HEK293T (cell line): ENCODE measurements around the gene PAQR5.
"Not testable (repeated sequence)": the region's sequence is repeated elsewhere in the genome, so short reads cannot be mapped to it uniquely, and the experiment has no call there.

Experiments used
- CTCF ChIA-PET: fragments of 350-600 bp; formaldehyde crosslinking; extraction: SDS; loops from one replicate; lab custom pipeline; 2021; ENCODE audit warnings: antibody characterized with exemption, inconsistent platforms; lab: Yijun Ruan, JAX
- POLR2A ChIA-PET: fragments of 350-600 bp; formaldehyde crosslinking; extraction: SDS; loops from one replicate; lab custom pipeline; 2020; ENCODE audit warnings: antibody characterized with exemption, inconsistent platforms; lab: Yijun Ruan, JAX
- DNase-seq: peaks from one replicate; pipeline ENCODE4 v3.0.0; 2012; ENCODE audit warnings: mixed read lengths; ENCODE audit errors: extremely low spot score
- ARNT ChIP-seq: fragments of 450-650 bp; IDR thresholded peaks from 2 replicates; pipeline ENCODE4 v1.6.1; 2017; ENCODE audit warnings: mild to moderate bottlenecking
- BHLHE40 ChIP-seq: fragments of 450-650 bp; IDR thresholded peaks from 2 replicates; pipeline ENCODE4 v1.6.1; 2016; ENCODE audit warnings: mild to moderate bottlenecking, moderate library complexity, borderline replicate concordance
- ELF4 ChIP-seq: fragments of 450-650 bp; IDR thresholded peaks from 2 replicates; pipeline ENCODE4 v1.6.1; 2017; ENCODE audit warnings: antibody characterized with exemption
- FOXA1 ChIP-seq: fragments of 450-650 bp; IDR thresholded peaks from 2 replicates; pipeline ENCODE4 v1.6.1; 2016; ENCODE audit warnings: mild to moderate bottlenecking
- FOXK2 ChIP-seq: fragments of 450-650 bp; IDR thresholded peaks from 2 replicates; pipeline ENCODE4 v1.6.1; 2016; ENCODE audit warnings: mild to moderate bottlenecking
- FOXM1 ChIP-seq: fragments of 450-650 bp; IDR thresholded peaks from 2 replicates; pipeline ENCODE4 v1.6.1; 2017; ENCODE audit warnings: mild to moderate bottlenecking, borderline replicate concordance
- HDGF ChIP-seq: fragments of 450-650 bp; IDR thresholded peaks from 2 replicates; pipeline ENCODE4 v1.6.1; 2017; ENCODE audit warnings: antibody characterized with exemption, borderline replicate concordance
- L3MBTL2 ChIP-seq: fragments of 450-650 bp; conservative IDR thresholded peaks from 2 replicates; pipeline ENCODE4 v1.6.1; 2016; ENCODE audit warnings: mild to moderate bottlenecking
- LEF1 ChIP-seq: fragments of 450-650 bp; IDR thresholded peaks from 2 replicates; pipeline ENCODE4 v1.6.1; 2017; ENCODE audit warnings: mild to moderate bottlenecking, borderline replicate concordance
- NFRKB ChIP-seq: fragments of 450-650 bp; IDR thresholded peaks from 2 replicates; pipeline ENCODE4 v1.6.1; 2016; ENCODE audit warnings: mild to moderate bottlenecking, moderate library complexity
- PKNOX1 ChIP-seq: fragments of 450-650 bp; IDR thresholded peaks from 2 replicates; pipeline ENCODE4 v1.6.1; 2016
- SP1 ChIP-seq: fragments of 450-650 bp; IDR thresholded peaks from 2 replicates; pipeline ENCODE4 v1.6.1; 2017
- SUZ12 ChIP-seq: fragments of 450-650 bp; IDR thresholded peaks from 2 replicates; pipeline ENCODE4 v1.6.1; 2016; ENCODE audit warnings: mild to moderate bottlenecking
- TARDBP ChIP-seq: fragments of 450-650 bp; IDR thresholded peaks from 2 replicates; pipeline ENCODE4 v1.6.1; 2016
- ZNF384 ChIP-seq: fragments of 450-650 bp; IDR thresholded peaks from 2 replicates; pipeline ENCODE4 v1.6.1; 2016

The PAQR5 gene

GRCh38 chr15:69325456-69325971 is 26.8 kb downstream of the PAQR5 start:
- no peak for TF ChIP-seq HDGF
- ChIA-PET CTCF (no interaction called here), POLR2A (no interaction called here)
- DNase-seq: no peak

- TF ChIP-seq FOXM1: no peak
- TF ChIP-seq L3MBTL2: no peak
- TF ChIP-seq ARNT: no peak
- no peak for TF ChIP-seq SUZ12
- TF ChIP-seq HDGF: no peak
- POLR2A ChIA-PET: no interaction called here
- no peak for DNase-seq
- CTCF ChIA-PET: no interaction called here
Observed at GRCh38 chr15:69328080-69328479, 29.4 kb downstream of the PAQR5 start.

- ChIA-PET CTCF (no interaction called here), POLR2A (no interaction called here)
Observed at GRCh38 chr15:69328739-69329138, 30.0 kb downstream of the PAQR5 start.

GRCh38 chr15:69337138-69337537 is 38.4 kb downstream of the PAQR5 start:
- POLR2A ChIA-PET: no interaction called here
- TF ChIP-seq NFRKB (no peak), PKNOX1 (no peak), SUZ12 (no peak), ELF4 (no peak), FOXM1 (no peak), HDGF (no peak), LEF1 (no peak), ZNF384 (no peak), FOXK2 (no peak), FOXA1 (no peak), SP1 (no peak), TARDBP (no peak), L3MBTL2 (no peak), BHLHE40 (no peak)
- CTCF ChIA-PET: no interaction called here
- DNase-seq: no peak

More at GRCh38 chr15:69328739-69329138, 30.0 kb downstream of the PAQR5 start:
- no peak for TF ChIP-seq SP1
- TF ChIP-seq SUZ12: no peak
- no peak for DNase-seq

GRCh38 chr15:69338535-69339213 is 40.0 kb downstream of the PAQR5 start:
- ChIA-PET CTCF (no interaction called here), POLR2A (no interaction called here)
- no peak for DNase-seq
- no peak for TF ChIP-seq HDGF
- TF ChIP-seq TARDBP: no peak
- no peak for TF ChIP-seq NFRKB
- no peak for TF ChIP-seq L3MBTL2
- TF ChIP-seq PKNOX1: no peak
- no peak for TF ChIP-seq FOXA1
- no peak for TF ChIP-seq BHLHE40
- no peak for TF ChIP-seq ARNT
- no peak for TF ChIP-seq ZNF384
- TF ChIP-seq SUZ12: no peak
- no peak for TF ChIP-seq LEF1
- no peak for TF ChIP-seq ELF4
- TF ChIP-seq FOXM1: no peak

- DNase-seq, POLR2A ChIA-PET, CTCF ChIA-PET: not testable (repeated sequence)
Observed at GRCh38 chr15:69339214-69339543, 40.5 kb downstream of the PAQR5 start.

- ChIA-PET POLR2A (no interaction called here), CTCF (no interaction called here)
- no peak for TF ChIP-seq HDGF
- no peak for TF ChIP-seq FOXM1
- TF ChIP-seq FOXK2: no peak
- no peak for TF ChIP-seq ZNF384
- TF ChIP-seq PKNOX1: no peak
- TF ChIP-seq FOXA1: no peak
- no peak for TF ChIP-seq TARDBP
- no peak for TF ChIP-seq L3MBTL2
- no peak for TF ChIP-seq ARNT
- TF ChIP-seq LEF1: no peak
- TF ChIP-seq ELF4: no peak
- no peak for DNase-seq
Observed at GRCh38 chr15:69340243-69340900, 41.7 kb downstream of the PAQR5 start.
